Panc1 (cell line): ENCODE results near the gene FBP2. TPM values are rescaled to one million over a fixed set of nuclear protein-coding genes. Genes with fewer than 3 reads are reported as not detected.

ENCODE experiments used
- ATAC-seq: fragments of 200-7000 bp; cut with Tn5 transposase; 2 replicates; pipeline ENCODE4 v1.9.1; 2020; ENCODE audit warnings: mild to moderate bottlenecking, moderate library complexity
- BruUV-seq: library from RNA; stranded (reverse); fragments of 400-500 nt; replicated peaks from 2 replicates; lab custom pipeline; 2021; lab: Mats Ljungman, UMichigan
- CTCF ChIA-PET: fragments of 300-600 bp; sonication (Branson Sonifier 250); formaldehyde crosslinking; loops from one replicate; lab custom pipeline; 2022; ENCODE audit warnings: antibody characterized with exemption; lab: Charles Lee
- POLR2A ChIA-PET: fragments of 300-600 bp; sonication (Branson Sonifier 250); formaldehyde crosslinking; loops from one replicate; lab custom pipeline; 2022; ENCODE audit warnings: antibody characterized with exemption; lab: Charles Lee
- DNase-seq: peaks from one replicate; pipeline ENCODE4 v3.0.0-alpha.2; 2010; ENCODE audit warnings: low read depth, low spot score
- H3K27ac ChIP-seq: 2 replicates; pipeline ENCODE4 v1.5.1; 2011; ENCODE audit warnings: mild to moderate bottlenecking, low read length, inconsistent platforms
- H3K27me3 ChIP-seq: fragments of 200-500 bp; sonication (Bioruptor generic); 2 replicates; pipeline ENCODE4 v1.6.0; 2014; ENCODE audit warnings: low read length, inconsistent platforms; ENCODE audit not compliant: control insufficient read depth, insufficient read depth
- H3K36me3 ChIP-seq: fragments of 200-500 bp; sonication (Bioruptor generic); 2 replicates; pipeline ENCODE4 v1.5.1; 2014; ENCODE audit warnings: inconsistent platforms, mild to moderate bottlenecking, low read length, moderate library complexity; ENCODE audit not compliant: control insufficient read depth, insufficient read depth
- H3K4me1 ChIP-seq: 2 replicates; pipeline ENCODE4 v1.5.1; 2011; ENCODE audit warnings: inconsistent platforms, mild to moderate bottlenecking, low read length, moderate library complexity; ENCODE audit not compliant: control insufficient read depth, insufficient read depth
- H3K4me3 ChIP-seq, 2 experiments: 2 replicates each; pipeline ENCODE4 v1.5.1; 2011 to 2012; ENCODE audit warnings: low read depth in 2 of 2, low read length in 2 of 2, mild to moderate bottlenecking in 2 of 2, inconsistent platforms in 1 of 2, moderate library complexity in 1 of 2
- H3K9me3 ChIP-seq: fragments of 200-500 bp; sonication (Bioruptor generic); 2 replicates; pipeline ENCODE4 v1.5.1; 2014; ENCODE audit warnings: low read depth, mild to moderate bottlenecking, inconsistent platforms, low read length, moderate library complexity; ENCODE audit not compliant: control insufficient read depth, insufficient read depth
- POLR2AphosphoS5 ChIP-seq: IDR thresholded peaks from 2 replicates; pipeline ENCODE4 v1.6.1; 2012; ENCODE audit warnings: mild to moderate bottlenecking, low read depth, low read length, moderate library complexity
- SIN3A ChIP-seq: IDR thresholded peaks from 2 replicates; pipeline ENCODE4 v1.6.1; 2012; ENCODE audit warnings: low read depth, mild to moderate bottlenecking, low read length, moderate library complexity, borderline replicate concordance; ENCODE audit not compliant: insufficient read depth
- TCF7L2 ChIP-seq: IDR thresholded peaks from 2 replicates; pipeline ENCODE4 v1.6.1; 2011; ENCODE audit warnings: mild to moderate bottlenecking, low read depth, low read length, inconsistent platforms
- in situ Hi-C: cut with HindIII; loops from 2 replicates; pipeline ENCODE4 v1.10.0; 2016; ENCODE audit warnings: low sequenced_read_pairs, low pct_unique_long_range_greater_than_20kb
- intact Hi-C: fragments of 100-400 bp; cut with micrococcal nuclease; formaldehyde crosslinking; loops from one replicate; pipeline ENCODE4 v1.10.0; 2022; ENCODE audit not compliant: unreplicated experiment
- total RNA-seq: library from RNA; stranded (reverse); gene quantifications from one replicate; pipeline ENCODE4 v1.2.1, GENCODE V29; 2021; ENCODE audit not compliant: unreplicated experiment
- TF ChIP-seq, protein P1 (sequence below), 2 experiments: IDR thresholded peaks; 2 replicates each; pipeline ENCODE4 v1.6.1; 2011 to 2012; ENCODE audit warnings: low read depth in 2 of 2, control low read depth in 1 of 2, low read length in 1 of 2, mild to moderate bottlenecking in 1 of 2, moderate library complexity in 1 of 2; ENCODE audit not compliant: insufficient read depth in 1 of 2
- TF ChIP-seq, protein P2 (sequence below): fragments of 450-650 bp; IDR thresholded peaks from 2 replicates; pipeline ENCODE4 v1.5.1; 2017; ENCODE audit warnings: mild to moderate bottlenecking

FBP2 gene
- total RNA-seq, 1 experiment from 2014 or later = not detected

DNA sequence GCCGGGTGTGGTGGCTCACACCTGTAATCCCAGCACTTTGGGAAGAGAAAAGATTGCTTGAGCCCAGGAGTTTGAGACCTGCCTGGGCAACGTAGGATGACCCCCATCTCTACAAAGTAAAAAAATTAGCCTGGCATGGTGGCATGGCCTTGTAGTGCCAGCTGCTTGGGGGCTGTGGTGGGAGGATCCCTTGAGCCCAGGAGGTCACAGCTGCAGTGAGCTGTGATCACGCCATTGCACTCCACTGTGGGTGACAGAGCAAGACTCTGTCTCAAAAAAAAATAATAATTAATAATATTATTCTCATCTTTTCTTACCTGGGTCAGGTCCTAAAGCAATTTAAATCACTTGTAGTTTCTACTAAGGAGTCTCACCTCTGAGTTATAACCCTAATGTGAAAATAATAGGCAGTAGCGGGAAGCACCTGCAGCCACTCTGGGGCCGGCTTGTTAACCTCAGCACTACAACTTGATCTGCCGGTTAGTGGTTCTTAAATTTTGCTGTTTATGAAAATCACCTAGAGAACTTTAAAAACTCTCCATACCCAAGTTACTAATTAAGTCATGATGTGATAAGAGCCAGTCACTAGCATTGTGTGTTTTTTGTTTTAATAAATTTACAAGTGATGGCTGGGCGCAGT is 68.1 kb downstream of the FBP2 start:
- TF ChIP-seq SIN3A (no peak), POLR2AphosphoS5 (no peak), TCF7L2 (no peak)
- TF ChIP-seq, protein P1, sequence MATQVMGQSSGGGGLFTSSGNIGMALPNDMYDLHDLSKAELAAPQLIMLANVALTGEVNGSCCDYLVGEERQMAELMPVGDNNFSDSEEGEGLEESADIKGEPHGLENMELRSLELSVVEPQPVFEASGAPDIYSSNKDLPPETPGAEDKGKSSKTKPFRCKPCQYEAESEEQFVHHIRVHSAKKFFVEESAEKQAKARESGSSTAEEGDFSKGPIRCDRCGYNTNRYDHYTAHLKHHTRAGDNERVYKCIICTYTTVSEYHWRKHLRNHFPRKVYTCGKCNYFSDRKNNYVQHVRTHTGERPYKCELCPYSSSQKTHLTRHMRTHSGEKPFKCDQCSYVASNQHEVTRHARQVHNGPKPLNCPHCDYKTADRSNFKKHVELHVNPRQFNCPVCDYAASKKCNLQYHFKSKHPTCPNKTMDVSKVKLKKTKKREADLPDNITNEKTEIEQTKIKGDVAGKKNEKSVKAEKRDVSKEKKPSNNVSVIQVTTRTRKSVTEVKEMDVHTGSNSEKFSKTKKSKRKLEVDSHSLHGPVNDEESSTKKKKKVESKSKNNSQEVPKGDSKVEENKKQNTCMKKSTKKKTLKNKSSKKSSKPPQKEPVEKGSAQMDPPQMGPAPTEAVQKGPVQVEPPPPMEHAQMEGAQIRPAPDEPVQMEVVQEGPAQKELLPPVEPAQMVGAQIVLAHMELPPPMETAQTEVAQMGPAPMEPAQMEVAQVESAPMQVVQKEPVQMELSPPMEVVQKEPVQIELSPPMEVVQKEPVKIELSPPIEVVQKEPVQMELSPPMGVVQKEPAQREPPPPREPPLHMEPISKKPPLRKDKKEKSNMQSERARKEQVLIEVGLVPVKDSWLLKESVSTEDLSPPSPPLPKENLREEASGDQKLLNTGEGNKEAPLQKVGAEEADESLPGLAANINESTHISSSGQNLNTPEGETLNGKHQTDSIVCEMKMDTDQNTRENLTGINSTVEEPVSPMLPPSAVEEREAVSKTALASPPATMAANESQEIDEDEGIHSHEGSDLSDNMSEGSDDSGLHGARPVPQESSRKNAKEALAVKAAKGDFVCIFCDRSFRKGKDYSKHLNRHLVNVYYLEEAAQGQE (IDR thresholded peaks at IDR 0.05; ENCODE audit: insufficient read depth in 1 of 2, low read depth in 2 of 2, low read length in 1 of 2) = no peak
- TF ChIP-seq, protein P2, sequence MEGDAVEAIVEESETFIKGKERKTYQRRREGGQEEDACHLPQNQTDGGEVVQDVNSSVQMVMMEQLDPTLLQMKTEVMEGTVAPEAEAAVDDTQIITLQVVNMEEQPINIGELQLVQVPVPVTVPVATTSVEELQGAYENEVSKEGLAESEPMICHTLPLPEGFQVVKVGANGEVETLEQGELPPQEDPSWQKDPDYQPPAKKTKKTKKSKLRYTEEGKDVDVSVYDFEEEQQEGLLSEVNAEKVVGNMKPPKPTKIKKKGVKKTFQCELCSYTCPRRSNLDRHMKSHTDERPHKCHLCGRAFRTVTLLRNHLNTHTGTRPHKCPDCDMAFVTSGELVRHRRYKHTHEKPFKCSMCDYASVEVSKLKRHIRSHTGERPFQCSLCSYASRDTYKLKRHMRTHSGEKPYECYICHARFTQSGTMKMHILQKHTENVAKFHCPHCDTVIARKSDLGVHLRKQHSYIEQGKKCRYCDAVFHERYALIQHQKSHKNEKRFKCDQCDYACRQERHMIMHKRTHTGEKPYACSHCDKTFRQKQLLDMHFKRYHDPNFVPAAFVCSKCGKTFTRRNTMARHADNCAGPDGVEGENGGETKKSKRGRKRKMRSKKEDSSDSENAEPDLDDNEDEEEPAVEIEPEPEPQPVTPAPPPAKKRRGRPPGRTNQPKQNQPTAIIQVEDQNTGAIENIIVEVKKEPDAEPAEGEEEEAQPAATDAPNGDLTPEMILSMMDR = no peak
- ChIA-PET POLR2A (no interaction called here), CTCF (no interaction called here)
- intact Hi-C loops = no loop called here
- no peaks in the 10 kb centered on the region for H3K9me3 ChIP-seq
- in situ Hi-C loops = no loop called here
- H3K36me3 ChIP-seq = no peaks in the 10 kb centered on the region
- ATAC-seq = no peak
- no peak overlapping the region for H3K4me3 ChIP-seq
- H3K4me1 ChIP-seq = no peaks in the 10 kb centered on the region
- DNase-seq = no peak
- H3K27ac ChIP-seq = no peak overlapping the region
- H3K27me3 ChIP-seq = no peaks in the 10 kb centered on the region
- BruUV-seq = no TSS peak

DNA sequence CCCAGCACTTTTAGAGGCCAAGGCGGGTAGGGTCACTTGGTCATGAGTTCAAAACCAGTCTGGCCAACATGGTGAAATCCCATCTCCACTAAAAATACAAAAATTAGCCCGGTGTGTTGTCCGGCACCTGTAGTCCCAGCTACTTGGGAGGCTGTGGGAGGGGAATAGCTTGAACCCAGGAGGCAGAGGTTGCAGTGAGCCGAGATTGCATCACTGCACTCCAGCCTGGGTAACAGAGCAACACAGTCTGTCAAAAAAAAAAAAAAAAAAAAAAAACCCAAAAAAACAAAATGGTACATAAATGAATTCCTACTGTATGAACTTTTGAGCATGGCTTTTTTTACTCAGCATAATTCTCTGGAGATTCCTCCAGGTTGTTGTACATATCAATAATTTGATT is 76.4 kb downstream of the FBP2 start:
- DNase-seq (no peak), ATAC-seq (no peak)
- ChIA-PET CTCF (no interaction called here), POLR2A (no interaction called here)
- Histone ChIP-seq H3K4me3 (no peak overlapping the region), H3K27me3 (no peaks in the 10 kb centered on the region), H3K27ac (no peak overlapping the region), H3K36me3 (no peaks in the 10 kb centered on the region), H3K4me1 (no peaks in the 10 kb centered on the region), H3K9me3 (no peaks in the 10 kb centered on the region)
- intact Hi-C loops = no loop called here
- in situ Hi-C loops = no loop called here
- no TSS peak for BruUV-seq
- TF ChIP-seq TCF7L2 (no peak), SIN3A (no peak), POLR2AphosphoS5 (no peak)
- TF ChIP-seq, protein P1 (IDR thresholded peaks at IDR 0.05; ENCODE audit: insufficient read depth in 1 of 2, low read depth in 2 of 2, low read length in 1 of 2) = no peak
- TF ChIP-seq, protein P2 = no peak
